ENCODE data around the gene NEDD4L. TPM values are rescaled to one million over a fixed set of nuclear protein-coding genes. Genes with fewer than 3 reads are reported as not detected.
A peak's percentile ranks its signal among the peaks of the same experiment; 100 is the strongest.

Gene NEDD4L
- total RNA-seq, 1 donor from 2014 or later, result 135 TPM

GRCh38 chr18:58309610-58310239, 265.7 kb downstream of the NEDD4L start:
- peaks cover 7% of the 10 kb centered on the region for H3K36me3 Mint-ChIP-seq
- peaks cover 7% of the 10 kb centered on the region for H3K9me3 Mint-ChIP-seq
- TF ChIP-seq CTCF (IDR thresholded peaks at IDR 0.05; ENCODE audit: unreplicated experiment), result no peak
- no peaks in the 10 kb centered on the region for H3K27me3 Mint-ChIP-seq (ENCODE audit: low read depth)
- no peak for DNase-seq (ENCODE audit: low spot score in 2 of 2, unreplicated experiment in 2 of 2)
- H3K4me3 Mint-ChIP-seq, result no peak overlapping the region
- peak overlapping the region; percentile 42 for H3K27ac Mint-ChIP-seq
- H3K4me1 Mint-ChIP-seq, result peaks cover 10% of the 10 kb centered on the region

- Mint-ChIP-seq H3K36me3 (peaks cover 3% of the 10 kb centered on the region), H3K4me1 (peaks cover 16% of the 10 kb centered on the region), H3K27me3 (ENCODE audit: low read depth) (no peaks in the 10 kb centered on the region), H3K27ac (peak overlapping the region; percentile 42), H3K9me3 (peaks cover 5% of the 10 kb centered on the region), H3K4me3 (no peak overlapping the region)
- no peak for DNase-seq (ENCODE audit: low spot score in 2 of 2, unreplicated experiment in 2 of 2)
- no peak for TF ChIP-seq CTCF (IDR thresholded peaks at IDR 0.05; ENCODE audit: unreplicated experiment)
Observed at GRCh38 chr18:58310517-58310916, 266.5 kb downstream of the NEDD4L start.

- TF ChIP-seq CTCF (IDR thresholded peaks at IDR 0.05; ENCODE audit: unreplicated experiment), result no peak
- H3K4me3 Mint-ChIP-seq, result no peak overlapping the region
- no peaks in the 10 kb centered on the region for H3K9me3 Mint-ChIP-seq
- H3K4me1 Mint-ChIP-seq, result peaks cover 20% of the 10 kb centered on the region
- H3K27ac Mint-ChIP-seq, result no peak overlapping the region
- no peaks in the 10 kb centered on the region for H3K27me3 Mint-ChIP-seq (ENCODE audit: low read depth)
- H3K36me3 Mint-ChIP-seq, result no peaks in the 10 kb centered on the region
- DNase-seq (ENCODE audit: low spot score in 2 of 2, unreplicated experiment in 2 of 2), result no peak
Observed at GRCh38 chr18:58311390-58311789, 267.4 kb downstream of the NEDD4L start.

- Mint-ChIP-seq H3K36me3 (peaks cover 10% of the 10 kb centered on the region), H3K27me3 (ENCODE audit: low read depth) (no peaks in the 10 kb centered on the region), H3K9me3 (no peaks in the 10 kb centered on the region), H3K4me3 (no peak overlapping the region), H3K4me1 (peaks cover 20% of the 10 kb centered on the region), H3K27ac (no peak overlapping the region)
- DNase-seq (ENCODE audit: low spot score in 2 of 2, unreplicated experiment in 2 of 2), result no peak
- TF ChIP-seq CTCF (IDR thresholded peaks at IDR 0.05; ENCODE audit: unreplicated experiment), result no peak
Observed at GRCh38 chr18:58313491-58314032, 269.5 kb downstream of the NEDD4L start.

GRCh38 chr18:58314284-58314683, 270.3 kb downstream of the NEDD4L start:
- H3K27ac Mint-ChIP-seq, result peak overlapping the region; percentile 79
- TF ChIP-seq CTCF (IDR thresholded peaks at IDR 0.05; ENCODE audit: unreplicated experiment), result no peak
- no peak for DNase-seq (ENCODE audit: low spot score in 2 of 2, unreplicated experiment in 2 of 2)

More at GRCh38 chr18:58314284-58314683, 270.3 kb downstream of the NEDD4L start:
- peaks cover 10% of the 10 kb centered on the region for H3K36me3 Mint-ChIP-seq
- no peaks in the 10 kb centered on the region for H3K27me3 Mint-ChIP-seq (ENCODE audit: low read depth)
- peaks cover 20% of the 10 kb centered on the region for H3K4me1 Mint-ChIP-seq
- H3K4me3 Mint-ChIP-seq, result no peak overlapping the region
- no peaks in the 10 kb centered on the region for H3K9me3 Mint-ChIP-seq
